ENCODE measurements around the gene HSPA2.
A peak's percentile ranks its signal among the peaks of the same experiment; 100 is the strongest.

The HSPA2 gene

DNA sequence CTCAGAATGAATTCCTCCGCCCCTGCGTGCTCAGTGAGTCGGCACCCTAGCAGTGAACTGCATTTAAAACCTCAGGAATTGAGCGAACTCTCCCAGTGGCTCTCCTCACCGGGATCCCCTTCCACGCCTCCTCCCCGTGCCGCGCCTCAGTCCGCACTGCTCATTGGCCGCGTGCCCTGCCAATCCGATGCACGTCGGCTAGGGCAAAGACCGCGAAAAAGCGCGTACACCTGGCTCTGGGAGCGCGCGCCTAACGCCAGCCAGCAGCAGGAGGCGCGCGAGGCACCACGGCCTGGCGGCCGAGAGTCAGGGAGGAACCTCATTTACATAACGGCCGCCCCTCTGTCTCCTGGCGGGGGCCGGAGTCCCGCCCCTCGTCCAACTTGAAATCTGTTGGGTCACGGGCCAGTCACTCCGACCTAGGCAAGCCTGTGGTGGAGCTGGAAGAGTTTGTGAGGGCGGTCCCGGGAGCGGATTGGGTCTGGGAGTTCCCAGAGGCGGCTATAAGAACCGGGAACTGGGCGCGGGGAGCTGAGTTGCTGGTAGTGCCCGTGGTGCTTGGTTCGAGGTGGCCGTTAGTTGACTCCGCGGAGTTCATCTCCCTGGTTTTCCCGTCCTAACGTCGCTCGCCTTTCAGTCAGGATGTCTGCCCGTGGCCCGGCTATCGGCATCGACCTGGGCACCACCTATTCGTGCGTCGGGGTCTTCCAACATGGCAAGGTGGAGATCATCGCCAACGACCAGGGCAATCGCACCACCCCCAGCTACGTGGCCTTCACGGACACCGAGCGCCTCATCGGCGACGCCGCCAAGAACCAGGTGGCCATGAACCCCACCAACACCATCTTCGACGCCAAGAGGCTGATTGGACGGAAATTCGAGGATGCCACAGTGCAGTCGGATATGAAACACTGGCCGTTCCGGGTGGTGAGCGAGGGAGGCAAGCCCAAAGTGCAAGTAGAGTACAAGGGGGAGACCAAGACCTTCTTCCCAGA is at the start of gene HSPA2:
Gene HSPA2 (plus strand): TSS at position 534 of the 995 bp plus-strand sequence. CDS start 109 bp downstream, at position 643.
- in situ Hi-C loops (cut with MboI; ENCODE audit: low sequenced_read_pairs, unreplicated experiment): no loop called here
- TF ChIP-seq, protein P1, sequence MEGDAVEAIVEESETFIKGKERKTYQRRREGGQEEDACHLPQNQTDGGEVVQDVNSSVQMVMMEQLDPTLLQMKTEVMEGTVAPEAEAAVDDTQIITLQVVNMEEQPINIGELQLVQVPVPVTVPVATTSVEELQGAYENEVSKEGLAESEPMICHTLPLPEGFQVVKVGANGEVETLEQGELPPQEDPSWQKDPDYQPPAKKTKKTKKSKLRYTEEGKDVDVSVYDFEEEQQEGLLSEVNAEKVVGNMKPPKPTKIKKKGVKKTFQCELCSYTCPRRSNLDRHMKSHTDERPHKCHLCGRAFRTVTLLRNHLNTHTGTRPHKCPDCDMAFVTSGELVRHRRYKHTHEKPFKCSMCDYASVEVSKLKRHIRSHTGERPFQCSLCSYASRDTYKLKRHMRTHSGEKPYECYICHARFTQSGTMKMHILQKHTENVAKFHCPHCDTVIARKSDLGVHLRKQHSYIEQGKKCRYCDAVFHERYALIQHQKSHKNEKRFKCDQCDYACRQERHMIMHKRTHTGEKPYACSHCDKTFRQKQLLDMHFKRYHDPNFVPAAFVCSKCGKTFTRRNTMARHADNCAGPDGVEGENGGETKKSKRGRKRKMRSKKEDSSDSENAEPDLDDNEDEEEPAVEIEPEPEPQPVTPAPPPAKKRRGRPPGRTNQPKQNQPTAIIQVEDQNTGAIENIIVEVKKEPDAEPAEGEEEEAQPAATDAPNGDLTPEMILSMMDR (IDR thresholded peaks at IDR 0.05; ENCODE audit: borderline replicate concordance, control extremely low read depth, extremely low read depth, insufficient read depth, missing control alignments): peak; percentile 84

DNA sequence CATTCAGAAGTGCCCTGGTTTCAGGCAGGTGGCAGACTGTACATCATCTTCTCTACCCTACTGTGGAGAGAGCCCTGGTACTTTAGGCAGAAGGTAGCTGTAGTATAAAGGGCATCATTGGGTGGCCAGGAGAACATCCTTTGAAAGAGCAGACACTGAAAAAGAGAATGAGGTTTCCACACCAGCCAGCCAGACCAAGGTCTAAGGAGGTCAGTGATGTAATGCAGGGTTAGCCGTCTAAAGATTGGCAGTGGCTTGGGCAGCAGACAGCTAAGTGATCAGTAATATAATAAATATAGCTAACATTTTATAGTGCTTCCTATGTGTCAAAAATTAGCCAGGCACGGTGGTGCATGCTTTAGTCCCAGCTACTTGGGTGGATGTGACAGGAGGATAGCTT is 48.9 kb upstream of the HSPA2 start:
- TF ChIP-seq, protein P1 (IDR thresholded peaks at IDR 0.05; ENCODE audit: borderline replicate concordance, control extremely low read depth, extremely low read depth, insufficient read depth, missing control alignments): no peak
- no peak for DNase-seq (ENCODE audit: low spot score)
- in situ Hi-C loops (cut with MboI; ENCODE audit: low sequenced_read_pairs, unreplicated experiment): no loop called here

More for the DNA sequence above, at the start of gene HSPA2:
- peak; percentile 96 for DNase-seq (ENCODE audit: low spot score)

DNA sequence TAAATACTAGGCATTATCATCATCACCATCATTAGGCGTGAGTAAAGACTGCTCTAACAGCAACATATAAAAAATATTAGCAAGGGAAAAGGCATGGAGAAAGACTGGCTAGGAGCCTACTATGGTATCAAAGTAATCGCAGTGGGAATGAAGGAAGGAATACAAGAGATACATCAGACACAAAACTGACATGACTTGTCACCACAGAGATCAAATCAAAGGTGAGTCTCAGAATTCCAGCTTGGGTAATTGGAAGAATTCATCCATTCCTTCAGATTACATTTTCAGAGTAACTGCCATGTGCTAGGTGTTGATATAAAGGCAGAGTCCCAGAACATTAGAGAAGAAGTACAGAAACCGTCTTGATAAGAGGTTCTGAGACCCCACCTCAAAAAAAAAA is 47.1 kb upstream of the HSPA2 start:
- TF ChIP-seq, protein P1 (IDR thresholded peaks at IDR 0.05; ENCODE audit: borderline replicate concordance, control extremely low read depth, extremely low read depth, insufficient read depth, missing control alignments): no peak
- DNase-seq (ENCODE audit: low spot score): no peak
- in situ Hi-C loops (cut with MboI; ENCODE audit: low sequenced_read_pairs, unreplicated experiment): no loop called here

DNA sequence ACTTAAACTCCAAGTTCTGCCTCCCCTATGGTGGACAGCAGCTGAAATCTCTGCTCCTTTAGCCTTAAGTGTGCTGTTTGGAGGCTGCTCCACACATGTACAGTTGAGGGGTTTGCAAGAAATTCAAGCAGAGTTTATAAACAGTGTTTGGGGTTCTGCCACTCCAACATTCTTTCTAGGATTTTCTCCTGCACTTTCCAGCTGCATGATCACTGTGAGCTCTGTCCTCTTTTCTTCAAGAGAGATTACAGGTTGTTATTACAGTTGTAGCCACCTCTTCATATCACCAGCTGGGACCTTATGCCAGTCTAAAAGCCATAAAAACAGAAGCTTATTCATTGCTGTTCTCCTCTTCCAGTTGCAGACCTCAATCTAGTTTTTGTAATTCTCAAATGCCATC is 45.3 kb upstream of the HSPA2 start:
- DNase-seq (ENCODE audit: low spot score): no peak
- TF ChIP-seq, protein P1 (IDR thresholded peaks at IDR 0.05; ENCODE audit: borderline replicate concordance, control extremely low read depth, extremely low read depth, insufficient read depth, missing control alignments): no peak
- in situ Hi-C loops (cut with MboI; ENCODE audit: low sequenced_read_pairs, unreplicated experiment): no loop called here

DNA sequence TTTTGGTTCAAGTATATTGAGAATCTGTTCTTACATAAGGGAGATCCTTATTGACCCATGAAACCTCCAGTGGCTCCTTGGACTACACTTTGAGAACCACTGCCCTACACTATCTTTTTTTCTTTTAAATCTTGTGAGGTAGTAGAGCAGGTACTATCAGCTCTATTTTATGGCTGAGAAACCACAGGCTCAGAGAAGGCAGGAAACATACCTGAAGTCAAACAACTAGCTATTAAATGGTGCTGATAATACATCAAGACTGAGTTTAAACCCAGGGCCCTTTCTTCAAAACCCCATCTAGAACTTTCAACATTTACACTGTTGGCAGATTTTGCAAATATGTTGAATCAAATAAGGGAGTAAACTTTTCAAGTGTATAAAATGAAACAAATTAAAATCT is 43.8 kb upstream of the HSPA2 start:
- TF ChIP-seq, protein P1 (IDR thresholded peaks at IDR 0.05; ENCODE audit: borderline replicate concordance, control extremely low read depth, extremely low read depth, insufficient read depth, missing control alignments): no peak
- DNase-seq (ENCODE audit: low spot score): no peak
- in situ Hi-C loops (cut with MboI; ENCODE audit: low sequenced_read_pairs, unreplicated experiment): no loop called here

DNA sequence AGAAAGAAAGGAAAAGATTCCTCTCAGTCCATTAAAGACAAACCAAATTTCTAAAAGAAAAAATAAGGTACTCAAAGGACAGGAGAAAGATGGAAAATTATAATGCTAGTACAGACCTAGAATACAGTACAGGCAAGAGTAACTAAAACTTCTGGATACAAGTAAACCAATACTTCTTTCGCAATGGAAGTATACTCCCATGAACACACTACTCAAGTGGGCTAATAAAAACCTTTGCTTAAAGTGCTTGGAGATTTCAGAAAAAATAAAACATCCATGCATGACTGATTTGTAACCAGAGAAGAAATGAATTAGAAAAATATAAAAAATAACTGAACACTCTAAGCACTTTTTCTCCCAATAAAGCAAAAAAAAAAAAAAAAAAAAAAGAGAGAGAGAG is 40.5 kb upstream of the HSPA2 start:
- TF ChIP-seq, protein P1 (IDR thresholded peaks at IDR 0.05; ENCODE audit: borderline replicate concordance, control extremely low read depth, extremely low read depth, insufficient read depth, missing control alignments): no peak
- in situ Hi-C loops (cut with MboI; ENCODE audit: low sequenced_read_pairs, unreplicated experiment): no loop called here
- no peak for DNase-seq (ENCODE audit: low spot score)

Measured in GM13976 (cell line).